Suprapubic skin (tissue), 4 donors: ENCODE results near the gene LMBRD1. TPM values are rescaled to one million over a fixed set of nuclear protein-coding genes. Genes with fewer than 3 reads are reported as not detected.

Experiments used
- DNase-seq, 2 donors: peaks; one replicate each; pipeline ENCODE4 v3.0.0-alpha.2; 2019; ENCODE audit warnings: low spot score in 2 of 2
- H3K27ac ChIP-seq: fragments of 200-600 bp; sonication (generic); one replicate; pipeline ENCODE4 v1.5.1; 2019
- H3K27me3 ChIP-seq: fragments of 200-600 bp; sonication (generic); one replicate; pipeline ENCODE4 v1.5.1; 2019
- H3K36me3 ChIP-seq: fragments of 200-600 bp; sonication (generic); one replicate; pipeline ENCODE4 v1.5.1; 2019
- H3K4me1 ChIP-seq: fragments of 200-600 bp; sonication (generic); one replicate; pipeline ENCODE4 v1.5.1; 2019
- H3K4me3 ChIP-seq: fragments of 200-600 bp; sonication (generic); one replicate; pipeline ENCODE4 v1.5.1; 2019; ENCODE audit warnings: mild to moderate bottlenecking
- H3K9me3 ChIP-seq: fragments of 200-600 bp; sonication (generic); one replicate; pipeline ENCODE4 v1.5.1; 2019
- EP300 ChIP-seq: sonication (generic); formaldehyde crosslinking; IDR thresholded peaks from one replicate; pipeline ENCODE4 v1.6.1; 2017; ENCODE audit warnings: antibody characterized with exemption
- POLR2A ChIP-seq, 2 donors: fragments of 450-650 bp; IDR thresholded peaks; one replicate each; pipeline ENCODE4 v1.6.1; 2017; ENCODE audit warnings: antibody characterized with exemption in 2 of 2, mild to moderate bottlenecking in 2 of 2, moderate library complexity in 2 of 2
- POLR2AphosphoS5 ChIP-seq, 3 donors: sonication (generic); formaldehyde crosslinking; IDR thresholded peaks; one replicate each; pipeline ENCODE4 v1.6.1; 2017; ENCODE audit warnings: antibody characterized with exemption in 3 of 3
- WGBS: methylation state at CpG from one replicate; pipeline ENCODE4 v1.1.5; 2018; 5-methylcytosine and 5-hydroxymethylcytosine counted together
- total RNA-seq, 4 donors: library from RNA; depleted of rRNA; stranded (reverse); fragments of >200 nt; gene quantifications; one replicate each; pipeline ENCODE4 v1.1.0, GENCODE V29; 2016
- TF ChIP-seq, protein P1 (sequence below), 2 donors: fragments of 200-600 bp in 1 of 2; fragments of 450-650 bp in 1 of 2; sonication (generic) in 1 of 2; IDR thresholded peaks; one replicate each; pipeline ENCODE4 v1.5.1; 2016 to 2019; ENCODE audit warnings: antibody characterized with exemption in 2 of 2, mild to moderate bottlenecking in 1 of 2, moderate library complexity in 1 of 2

LMBRD1 gene
- total RNA-seq, 4 donors from 2014 or later, result 43.5 to 58.6 (median 47.5) TPM

- Histone ChIP-seq H3K9me3 (no peaks in the 10 kb centered on the region), H3K27me3 (no peaks in the 10 kb centered on the region), H3K4me3 (no peak overlapping the region), H3K36me3 (peaks cover 31% of the 10 kb centered on the region), H3K27ac (no peak overlapping the region), H3K4me1 (no peaks in the 10 kb centered on the region)
- DNase-seq, result no peak
- TF ChIP-seq EP300 (no peak), POLR2AphosphoS5 (IDR thresholded peaks at IDR 0.05) (no peak)
- TF ChIP-seq, protein P1, sequence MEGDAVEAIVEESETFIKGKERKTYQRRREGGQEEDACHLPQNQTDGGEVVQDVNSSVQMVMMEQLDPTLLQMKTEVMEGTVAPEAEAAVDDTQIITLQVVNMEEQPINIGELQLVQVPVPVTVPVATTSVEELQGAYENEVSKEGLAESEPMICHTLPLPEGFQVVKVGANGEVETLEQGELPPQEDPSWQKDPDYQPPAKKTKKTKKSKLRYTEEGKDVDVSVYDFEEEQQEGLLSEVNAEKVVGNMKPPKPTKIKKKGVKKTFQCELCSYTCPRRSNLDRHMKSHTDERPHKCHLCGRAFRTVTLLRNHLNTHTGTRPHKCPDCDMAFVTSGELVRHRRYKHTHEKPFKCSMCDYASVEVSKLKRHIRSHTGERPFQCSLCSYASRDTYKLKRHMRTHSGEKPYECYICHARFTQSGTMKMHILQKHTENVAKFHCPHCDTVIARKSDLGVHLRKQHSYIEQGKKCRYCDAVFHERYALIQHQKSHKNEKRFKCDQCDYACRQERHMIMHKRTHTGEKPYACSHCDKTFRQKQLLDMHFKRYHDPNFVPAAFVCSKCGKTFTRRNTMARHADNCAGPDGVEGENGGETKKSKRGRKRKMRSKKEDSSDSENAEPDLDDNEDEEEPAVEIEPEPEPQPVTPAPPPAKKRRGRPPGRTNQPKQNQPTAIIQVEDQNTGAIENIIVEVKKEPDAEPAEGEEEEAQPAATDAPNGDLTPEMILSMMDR (IDR thresholded peaks at IDR 0.05), result peak in 1 of 2 donors; percentile 1
- 68% methylated on average over 2 of the region's 2 CpGs for WGBS
Measured at GRCh38 chr6:69719602-69720193, 77.1 kb downstream of the LMBRD1 start.

DNA sequence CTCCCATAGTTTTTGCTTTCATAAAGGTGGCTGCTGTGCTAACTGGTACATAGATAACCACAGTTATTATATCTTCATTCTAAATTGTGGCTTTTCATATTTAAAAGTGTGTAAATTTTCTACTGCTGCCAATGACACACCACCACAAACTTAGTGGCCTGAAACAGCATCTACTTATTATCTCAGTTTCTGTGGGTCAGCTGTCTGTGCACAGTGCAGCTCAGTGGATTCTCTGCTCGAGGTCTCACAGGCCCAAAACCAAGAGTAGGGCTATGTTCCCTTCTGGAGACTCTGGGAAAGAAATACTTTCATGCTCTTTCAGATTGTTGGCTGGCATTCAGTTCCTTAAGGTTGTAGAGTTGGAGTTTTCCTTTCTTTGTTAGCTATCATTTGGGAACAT, 90.1 kb downstream of the LMBRD1 start:
- Histone ChIP-seq H3K36me3 (peaks cover 11% of the 10 kb centered on the region), H3K4me3 (no peak overlapping the region), H3K27ac (no peak overlapping the region), H3K4me1 (no peaks in the 10 kb centered on the region), H3K9me3 (no peaks in the 10 kb centered on the region), H3K27me3 (no peaks in the 10 kb centered on the region)
- WGBS, result 94% methylated on average over 1 of the region's 1 CpG
- TF ChIP-seq POLR2A (IDR thresholded peaks at IDR 0.05), result no peak
- no peak for TF ChIP-seq POLR2AphosphoS5 (IDR thresholded peaks at IDR 0.05)
- TF ChIP-seq, protein P1 (IDR thresholded peaks at IDR 0.05), result no peak
- TF ChIP-seq EP300, result no peak
- no peak for DNase-seq

- 95% methylated on average over 4 of the region's 4 CpGs for WGBS
- no peak for TF ChIP-seq POLR2A (IDR thresholded peaks at IDR 0.05)
- TF ChIP-seq POLR2AphosphoS5 (IDR thresholded peaks at IDR 0.05), result no peak
- no peak for TF ChIP-seq EP300
- TF ChIP-seq, protein P1 (IDR thresholded peaks at IDR 0.05), result no peak
- no peak for DNase-seq
- Histone ChIP-seq H3K9me3 (no peaks in the 10 kb centered on the region), H3K27me3 (no peaks in the 10 kb centered on the region), H3K4me1 (no peaks in the 10 kb centered on the region), H3K27ac (no peak overlapping the region), H3K36me3 (peaks cover 11% of the 10 kb centered on the region), H3K4me3 (no peak overlapping the region)
Measured at GRCh38 chr6:69705954-69706353, 90.9 kb downstream of the LMBRD1 start.

DNA sequence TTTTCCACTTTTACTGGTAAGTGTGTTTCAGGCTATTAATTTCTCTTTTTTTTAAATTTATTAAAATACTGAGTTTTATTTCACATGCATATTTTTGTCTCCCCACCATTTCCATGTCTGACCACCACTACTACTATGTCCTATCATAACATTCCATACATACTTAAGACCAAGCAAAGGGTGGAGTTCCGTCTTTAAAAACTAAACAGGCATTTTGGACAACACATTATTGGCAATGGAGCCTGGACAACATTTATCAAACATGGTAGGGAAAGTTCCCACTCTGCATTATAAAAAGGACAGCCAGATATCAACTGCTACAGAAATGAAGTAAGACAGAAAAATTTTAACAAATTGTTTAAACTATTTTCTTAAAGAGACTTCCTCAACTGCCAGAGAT, 91.9 kb downstream of the LMBRD1 start:
- DNase-seq, result no peak
- Histone ChIP-seq H3K9me3 (no peaks in the 10 kb centered on the region), H3K27me3 (no peaks in the 10 kb centered on the region), H3K27ac (no peak overlapping the region), H3K4me1 (no peaks in the 10 kb centered on the region), H3K36me3 (peaks cover 18% of the 10 kb centered on the region), H3K4me3 (no peak overlapping the region)
- TF ChIP-seq POLR2A (IDR thresholded peaks at IDR 0.05), result no peak
- WGBS, result 90% methylated on average over 1 of the region's 1 CpG

DNA sequence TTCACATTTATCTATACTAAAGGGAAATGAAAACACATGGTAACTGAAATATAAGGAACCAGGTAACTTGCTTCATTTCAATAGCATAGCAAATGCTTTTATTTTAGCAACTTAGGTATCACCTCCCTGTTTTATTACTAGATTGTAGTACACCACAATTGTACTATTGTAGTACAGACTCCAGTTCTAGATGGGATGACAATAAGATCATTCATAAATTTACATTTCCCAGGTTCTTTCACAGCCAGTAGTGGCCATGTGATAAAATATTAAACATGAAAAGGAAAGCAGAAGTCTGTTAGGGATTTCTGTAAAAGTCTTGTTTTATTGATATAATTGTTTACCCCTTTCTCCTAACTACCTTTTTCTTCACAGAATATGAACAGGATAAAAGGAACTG, 97.2 kb downstream of the LMBRD1 start:
- no peaks in the 10 kb centered on the region for H3K27me3 ChIP-seq
- H3K36me3 ChIP-seq, result peaks cover 31% of the 10 kb centered on the region
- no peak overlapping the region for H3K27ac ChIP-seq
- H3K4me3 ChIP-seq, result no peak overlapping the region
- no peak for DNase-seq
- TF ChIP-seq, protein P1 (IDR thresholded peaks at IDR 0.05), result no peak
- no peak for TF ChIP-seq POLR2A (IDR thresholded peaks at IDR 0.05)
- TF ChIP-seq EP300, result no peak
- no peak for TF ChIP-seq POLR2AphosphoS5 (IDR thresholded peaks at IDR 0.05)
- H3K4me1 ChIP-seq, result no peaks in the 10 kb centered on the region
- H3K9me3 ChIP-seq, result no peaks in the 10 kb centered on the region

DNA sequence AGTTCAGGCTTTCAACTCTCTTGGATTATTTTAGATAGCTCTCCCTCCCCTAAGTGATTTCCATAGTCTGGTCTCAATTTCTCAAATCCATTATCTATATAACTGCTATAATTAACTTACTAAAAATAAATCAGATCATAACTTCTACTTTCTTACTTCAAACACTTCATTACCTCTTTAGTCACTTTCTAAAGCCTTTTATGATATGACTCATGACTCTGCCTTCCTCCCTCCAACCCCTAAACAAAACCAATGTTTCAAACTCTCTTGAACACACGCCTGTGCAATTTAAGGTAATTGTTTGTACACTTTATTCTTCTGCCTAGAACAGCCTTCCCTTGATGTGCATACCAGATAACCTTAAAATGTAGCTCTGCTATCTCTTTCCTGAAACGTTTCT, 100.5 kb downstream of the LMBRD1 start:
- no peaks in the 10 kb centered on the region for H3K9me3 ChIP-seq
- WGBS, result 62% methylated on average over 2 of the region's 2 CpGs
- H3K36me3 ChIP-seq, result peaks cover 31% of the 10 kb centered on the region
- no peak for DNase-seq
- TF ChIP-seq EP300 (no peak), POLR2AphosphoS5 (IDR thresholded peaks at IDR 0.05) (no peak), POLR2A (IDR thresholded peaks at IDR 0.05) (no peak)
- TF ChIP-seq, protein P1 (IDR thresholded peaks at IDR 0.05), result no peak
- H3K27me3 ChIP-seq, result no peaks in the 10 kb centered on the region
- H3K4me1 ChIP-seq, result no peaks in the 10 kb centered on the region
- H3K27ac ChIP-seq, result no peak overlapping the region
- H3K4me3 ChIP-seq, result no peak overlapping the region
